GM12878 (cell line): ENCODE measurements around the gene PLD5. TPM values are rescaled to one million over a fixed set of nuclear protein-coding genes. Genes with fewer than 3 reads are reported as not detected.

ENCODE experiments used
- ATAC-seq: fragments of 200-7000 bp; cut with Tn5 transposase; 3 replicates; pipeline ENCODE4 v1.9.1; 2020; ENCODE audit warnings: mild to moderate bottlenecking, moderate library complexity
- BruUV-seq: library from RNA; stranded (reverse); fragments of 400-500 nt; replicated peaks from 2 replicates; lab custom pipeline; 2021; lab: Mats Ljungman, UMichigan
- CTCF ChIA-PET: fragments of 300-600 bp; sonication (Branson Sonifier 250); formaldehyde crosslinking; extraction: SDS; loops from one replicate; lab custom pipeline; 2021; ENCODE audit warnings: inconsistent platforms; lab: Yijun Ruan, JAX
- POLR2A ChIA-PET: fragments of 350-600 bp; formaldehyde crosslinking; extraction: SDS; loops from one replicate; lab custom pipeline; 2021; ENCODE audit warnings: inconsistent platforms; lab: Charles Lee
- RAD21 ChIA-PET: fragments of 300-600 bp; sonication (Branson Sonifier 250); formaldehyde crosslinking; loops from one replicate; lab custom pipeline; 2023; ENCODE audit warnings: antibody characterized with exemption; ENCODE audit not compliant: unreplicated experiment; lab: Charles Lee
- SMC1A ChIA-PET: fragments of 300-600 bp; sonication (Branson Sonifier 250); formaldehyde crosslinking; loops from one replicate; lab custom pipeline; 2023; ENCODE audit not compliant: unreplicated experiment, uncharacterized antibody; lab: Charles Lee
- DNase-seq: peaks from one replicate; pipeline ENCODE4 v3.0.0-alpha.2; 2011; ENCODE audit warnings: low read depth, low spot score
- FAIRE-seq: peaks from 3 replicates; lab custom pipeline; 2011; peaks lifted over from hg19 to GRCh38; lab: Jason Lieb, UNC
- H2AFZ ChIP-seq: 2 replicates; pipeline ENCODE4 v1.6.0; 2011; ENCODE audit warnings: low read depth, low read length, control low read depth; ENCODE audit not compliant: control insufficient read depth
- H3K27ac ChIP-seq: 2 replicates; pipeline ENCODE4 v1.5.1; 2011; ENCODE audit warnings: control low read depth; ENCODE audit not compliant: control insufficient read depth, insufficient read depth
- H3K27me3 ChIP-seq, 2 experiments: replicated peaks in 1 of 2; 2 replicates each; pipeline versions ENCODE4 v1.6.0 to v1.6.1; 2011; ENCODE audit warnings: low read length in 1 of 2; ENCODE audit not compliant: control insufficient read depth in 2 of 2, insufficient read depth in 2 of 2
- H3K36me3 ChIP-seq, 2 experiments: 2 replicates each; pipeline ENCODE4 v1.5.1; 2011; ENCODE audit warnings: low read length in 1 of 2; ENCODE audit not compliant: control insufficient read depth in 2 of 2, insufficient read depth in 2 of 2
- H3K4me1 ChIP-seq: 2 replicates; pipeline ENCODE4 v1.6.1; 2011; ENCODE audit warnings: mild to moderate bottlenecking, low read length, moderate library complexity, mixed read lengths; ENCODE audit not compliant: control insufficient read depth, insufficient read depth
- H3K4me2 ChIP-seq: 2 replicates; pipeline ENCODE4 v1.6.0; 2011; ENCODE audit warnings: control low read depth; ENCODE audit not compliant: control insufficient read depth, insufficient read depth
- H3K4me3 ChIP-seq: fragments of 200-600 bp; sonication (generic); 2 replicates; pipeline ENCODE4 v1.5.1; 2016
- H3K79me2 ChIP-seq: 2 replicates; pipeline ENCODE4 v1.6.0; 2011; ENCODE audit warnings: low read length; ENCODE audit not compliant: control insufficient read depth, insufficient read depth
- H3K9ac ChIP-seq: 2 replicates; pipeline ENCODE4 v1.8.0; 2011; ENCODE audit warnings: low read length, control low read depth, mixed read lengths; ENCODE audit not compliant: control insufficient read depth, insufficient read depth
- H3K9me3 ChIP-seq: replicated peaks from 3 replicates; pipeline ENCODE4 v1.5.1; 2011; ENCODE audit warnings: mild to moderate bottlenecking, low read length; ENCODE audit not compliant: control insufficient read depth, insufficient read depth
- H4K20me1 ChIP-seq: 2 replicates; pipeline ENCODE4 v1.6.0; 2011; ENCODE audit not compliant: control insufficient read depth, insufficient read depth
- CHD2 ChIP-seq: IDR thresholded peaks from 2 replicates; pipeline ENCODE4 v1.6.1; 2011; ENCODE audit warnings: low read depth, low read length, improper control_type of control experiment, borderline replicate concordance
- FOXM1 ChIP-seq: IDR thresholded peaks from 2 replicates; pipeline ENCODE4 v1.6.1; 2012; ENCODE audit warnings: low read depth, mild to moderate bottlenecking, inconsistent platforms, low read length, moderate library complexity
- JUND ChIP-seq: IDR thresholded peaks from 2 replicates; pipeline ENCODE4 v1.6.1; 2012; ENCODE audit warnings: low read depth, mild to moderate bottlenecking, low read length, improper control_type of control experiment, moderate library complexity
- MEF2B ChIP-seq: fragments of 450-650 bp; IDR thresholded peaks from 2 replicates; pipeline ENCODE4 v1.6.1; 2018; ENCODE audit warnings: mild to moderate bottlenecking, moderate library complexity; ENCODE audit not compliant: partially characterized antibody, poor library complexity, severe bottlenecking
- RAD51 ChIP-seq: fragments of 450-650 bp; IDR thresholded peaks from 2 replicates; pipeline ENCODE4 v1.6.1; 2016; ENCODE audit warnings: moderate library complexity, mild to moderate bottlenecking, inconsistent platforms
- TARDBP ChIP-seq: IDR thresholded peaks from 2 replicates; pipeline ENCODE4 v1.6.1; 2016; ENCODE audit warnings: borderline replicate concordance
- WGBS: methylation state at CpG from one replicate; pipeline ENCODE4 v1.1.6; 2016; ENCODE audit warnings: low lambda C conversion rate; ENCODE audit not compliant: insufficient replicate concordance, insufficient coverage; ENCODE audit errors: missing lambda C conversion rate; 5-methylcytosine and 5-hydroxymethylcytosine counted together
- in situ Hi-C: fragments of 300-500 bp; cut with MboI; formaldehyde crosslinking; loops from 9 replicates; pipeline ENCODE4 v1.14.3; 2018; ENCODE audit warnings: mixed read lengths
- intact Hi-C: fragments of 100-400 bp; cut with micrococcal nuclease; formaldehyde crosslinking; loops from one replicate; pipeline ENCODE4 v1.14.2; 2022; ENCODE audit not compliant: unreplicated experiment
- polyA plus RNA-seq, 11 experiments: library from polyadenylated mRNA; depleted of rRNA in 4 of 11; unstranded in 6 of 11; stranded (reverse) in 5 of 11; fragments of >200 nt; fragmentation: Nextera tagmentation in 4 of 11; fragmentation: Illumina TruSeq in 1 of 11; extraction: Ambion mirVana in 4 of 11; extraction: Trizol in 1 of 11; gene quantifications; 1 replicate in 1 of 11; 2 replicates in 10 of 11; pipeline versions ENCODE4 v1.2.1 to v1.2.3, GENCODE V29; 2011 to 2016; ENCODE audit warnings: inconsistent platforms in 2 of 11, missing spikeins in 2 of 11, low read depth in 1 of 11
- total RNA-seq, 4 experiments: library from RNA; depleted of rRNA in 3 of 4; stranded (reverse); fragments of >200 nt in 3 of 4; fragmentation: Illumina TruSeq in 1 of 4; extraction: Trizol in 1 of 4; gene quantifications; 2 replicates each; pipeline versions ENCODE4 v1.2.1 to v1.2.3, GENCODE V29; 2013 to 2021
- TF ChIP-seq, protein P1 (sequence below): fragments of 450-650 bp; IDR thresholded peaks from 2 replicates; pipeline ENCODE4 v1.6.1; 2018; ENCODE audit warnings: mild to moderate bottlenecking, low read depth, moderate library complexity; ENCODE audit not compliant: partially characterized antibody
- TF ChIP-seq, protein P2 (sequence below): fragments of 450-650 bp; IDR thresholded peaks from 2 replicates; pipeline ENCODE4 v1.6.1; 2017; ENCODE audit warnings: borderline replicate concordance

Gene PLD5
- total and polyA plus RNA-seq, 10 of the 15 experiments (the other 5 are each of a cell fraction or from before 2014, with no cell fraction given) = not detected

DNA sequence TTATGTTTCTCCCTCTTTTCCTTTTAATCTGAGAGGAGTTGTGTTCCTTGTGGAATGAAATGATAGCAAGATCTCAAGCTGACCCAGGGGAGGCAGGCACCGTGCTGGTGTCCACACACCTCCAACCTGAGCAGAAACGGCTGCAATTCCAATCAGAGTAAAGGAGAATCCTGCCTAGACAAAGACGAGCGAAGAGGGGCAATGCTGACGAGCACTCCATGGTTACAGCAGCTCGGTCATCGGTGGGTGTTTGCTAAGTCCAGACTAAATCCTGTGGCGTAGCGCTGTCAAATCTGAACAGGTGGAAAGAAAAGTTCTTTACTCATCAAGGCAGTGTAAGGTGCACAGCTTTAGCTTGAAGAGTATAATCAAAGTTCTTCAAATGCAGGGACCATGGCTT lies 74.8 kb downstream of the PLD5 start:
- Histone ChIP-seq H3K9ac (no peak overlapping the region), H3K4me2 (no peak overlapping the region), H3K79me2 (no peaks in the 10 kb centered on the region), H3K4me3 (no peak overlapping the region)
- ATAC-seq = no peak
- in situ Hi-C loops = no loop called here
- RAD21 ChIA-PET = no interaction called here
- TF ChIP-seq CHD2 = no peak
- TF ChIP-seq, protein P1, sequence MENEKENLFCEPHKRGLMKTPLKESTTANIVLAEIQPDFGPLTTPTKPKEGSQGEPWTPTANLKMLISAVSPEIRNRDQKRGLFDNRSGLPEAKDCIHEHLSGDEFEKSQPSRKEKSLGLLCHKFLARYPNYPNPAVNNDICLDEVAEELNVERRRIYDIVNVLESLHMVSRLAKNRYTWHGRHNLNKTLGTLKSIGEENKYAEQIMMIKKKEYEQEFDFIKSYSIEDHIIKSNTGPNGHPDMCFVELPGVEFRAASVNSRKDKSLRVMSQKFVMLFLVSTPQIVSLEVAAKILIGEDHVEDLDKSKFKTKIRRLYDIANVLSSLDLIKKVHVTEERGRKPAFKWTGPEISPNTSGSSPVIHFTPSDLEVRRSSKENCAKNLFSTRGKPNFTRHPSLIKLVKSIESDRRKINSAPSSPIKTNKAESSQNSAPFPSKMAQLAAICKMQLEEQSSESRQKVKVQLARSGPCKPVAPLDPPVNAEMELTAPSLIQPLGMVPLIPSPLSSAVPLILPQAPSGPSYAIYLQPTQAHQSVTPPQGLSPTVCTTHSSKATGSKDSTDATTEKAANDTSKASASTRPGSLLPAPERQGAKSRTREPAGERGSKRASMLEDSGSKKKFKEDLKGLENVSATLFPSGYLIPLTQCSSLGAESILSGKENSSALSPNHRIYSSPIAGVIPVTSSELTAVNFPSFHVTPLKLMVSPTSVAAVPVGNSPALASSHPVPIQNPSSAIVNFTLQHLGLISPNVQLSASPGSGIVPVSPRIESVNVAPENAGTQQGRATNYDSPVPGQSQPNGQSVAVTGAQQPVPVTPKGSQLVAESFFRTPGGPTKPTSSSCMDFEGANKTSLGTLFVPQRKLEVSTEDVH = no peak
- TF ChIP-seq, protein P2, sequence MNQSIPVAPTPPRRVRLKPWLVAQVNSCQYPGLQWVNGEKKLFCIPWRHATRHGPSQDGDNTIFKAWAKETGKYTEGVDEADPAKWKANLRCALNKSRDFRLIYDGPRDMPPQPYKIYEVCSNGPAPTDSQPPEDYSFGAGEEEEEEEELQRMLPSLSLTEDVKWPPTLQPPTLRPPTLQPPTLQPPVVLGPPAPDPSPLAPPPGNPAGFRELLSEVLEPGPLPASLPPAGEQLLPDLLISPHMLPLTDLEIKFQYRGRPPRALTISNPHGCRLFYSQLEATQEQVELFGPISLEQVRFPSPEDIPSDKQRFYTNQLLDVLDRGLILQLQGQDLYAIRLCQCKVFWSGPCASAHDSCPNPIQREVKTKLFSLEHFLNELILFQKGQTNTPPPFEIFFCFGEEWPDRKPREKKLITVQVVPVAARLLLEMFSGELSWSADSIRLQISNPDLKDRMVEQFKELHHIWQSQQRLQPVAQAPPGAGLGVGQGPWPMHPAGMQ = no peak
- TF ChIP-seq FOXM1 = no peak
- TF ChIP-seq JUND = no peak
- TF ChIP-seq MEF2B = no peak
- TF ChIP-seq TARDBP = no peak
- TF ChIP-seq RAD51 = no peak
- TF ChIP-seq, all 136 proteins: peak for 0
- Histone ChIP-seq H3K9me3 (no peaks in the 10 kb centered on the region), H3K36me3 (no peaks in the 10 kb centered on the region), H2AFZ (no peak overlapping the region), H3K27ac (no peak overlapping the region), H4K20me1 (no peaks in the 10 kb centered on the region), H3K4me1 (no peaks in the 10 kb centered on the region), H3K27me3 (no peaks in the 10 kb centered on the region)
- intact Hi-C loops = loop anchor here (5.0 to 10.0 kb wide), 2 partner anchors 435 to 878 kb away; no protein-coding TSS in a partner anchor
- SMC1A ChIA-PET = no interaction called here
- WGBS = 39% methylated on average over 9 of the region's 9 CpGs
- no peak for DNase-seq
- CTCF ChIA-PET = no interaction called here
- POLR2A ChIA-PET = no interaction called here
- no TSS peak for BruUV-seq
- no peak for FAIRE-seq
